GM12878 (cell line): ENCODE results near the gene ISLR2. TPM values are rescaled to one million over a fixed set of nuclear protein-coding genes. Genes with fewer than 3 reads are reported as not detected.

ENCODE experiments used
- ATAC-seq: fragments of 200-7000 bp; cut with Tn5 transposase; 3 replicates; pipeline ENCODE4 v1.9.1; 2020; ENCODE audit warnings: mild to moderate bottlenecking, moderate library complexity
- BruUV-seq: library from RNA; stranded (reverse); fragments of 400-500 nt; replicated peaks from 2 replicates; lab custom pipeline; 2021; lab: Mats Ljungman, UMichigan
- CTCF ChIA-PET: fragments of 300-600 bp; sonication (Branson Sonifier 250); formaldehyde crosslinking; extraction: SDS; loops from one replicate; lab custom pipeline; 2021; ENCODE audit warnings: inconsistent platforms; lab: Yijun Ruan, JAX
- POLR2A ChIA-PET: fragments of 350-600 bp; formaldehyde crosslinking; extraction: SDS; loops from one replicate; lab custom pipeline; 2021; ENCODE audit warnings: inconsistent platforms; lab: Charles Lee
- RAD21 ChIA-PET: fragments of 300-600 bp; sonication (Branson Sonifier 250); formaldehyde crosslinking; loops from one replicate; lab custom pipeline; 2023; ENCODE audit warnings: antibody characterized with exemption; ENCODE audit not compliant: unreplicated experiment; lab: Charles Lee
- SMC1A ChIA-PET: fragments of 300-600 bp; sonication (Branson Sonifier 250); formaldehyde crosslinking; loops from one replicate; lab custom pipeline; 2023; ENCODE audit not compliant: unreplicated experiment, uncharacterized antibody; lab: Charles Lee
- DNase-seq: peaks from one replicate; pipeline ENCODE4 v3.0.0-alpha.2; 2011; ENCODE audit warnings: low read depth, low spot score
- FAIRE-seq: peaks from 3 replicates; lab custom pipeline; 2011; peaks lifted over from hg19 to GRCh38; lab: Jason Lieb, UNC
- H2AFZ ChIP-seq: 2 replicates; pipeline ENCODE4 v1.6.0; 2011; ENCODE audit warnings: low read depth, low read length, control low read depth; ENCODE audit not compliant: control insufficient read depth
- H3K27ac ChIP-seq: 2 replicates; pipeline ENCODE4 v1.5.1; 2011; ENCODE audit warnings: control low read depth; ENCODE audit not compliant: control insufficient read depth, insufficient read depth
- H3K27me3 ChIP-seq, 2 experiments: replicated peaks in 1 of 2; 2 replicates each; pipeline versions ENCODE4 v1.6.0 to v1.6.1; 2011; ENCODE audit warnings: low read length in 1 of 2; ENCODE audit not compliant: control insufficient read depth in 2 of 2, insufficient read depth in 2 of 2
- H3K36me3 ChIP-seq, 2 experiments: 2 replicates each; pipeline ENCODE4 v1.5.1; 2011; ENCODE audit warnings: low read length in 1 of 2; ENCODE audit not compliant: control insufficient read depth in 2 of 2, insufficient read depth in 2 of 2
- H3K4me1 ChIP-seq: 2 replicates; pipeline ENCODE4 v1.6.1; 2011; ENCODE audit warnings: mild to moderate bottlenecking, low read length, moderate library complexity, mixed read lengths; ENCODE audit not compliant: control insufficient read depth, insufficient read depth
- H3K4me2 ChIP-seq: 2 replicates; pipeline ENCODE4 v1.6.0; 2011; ENCODE audit warnings: control low read depth; ENCODE audit not compliant: control insufficient read depth, insufficient read depth
- H3K4me3 ChIP-seq: fragments of 200-600 bp; sonication (generic); 2 replicates; pipeline ENCODE4 v1.5.1; 2016
- H3K79me2 ChIP-seq: 2 replicates; pipeline ENCODE4 v1.6.0; 2011; ENCODE audit warnings: low read length; ENCODE audit not compliant: control insufficient read depth, insufficient read depth
- H3K9ac ChIP-seq: 2 replicates; pipeline ENCODE4 v1.8.0; 2011; ENCODE audit warnings: low read length, control low read depth, mixed read lengths; ENCODE audit not compliant: control insufficient read depth, insufficient read depth
- H3K9me3 ChIP-seq: replicated peaks from 3 replicates; pipeline ENCODE4 v1.5.1; 2011; ENCODE audit warnings: mild to moderate bottlenecking, low read length; ENCODE audit not compliant: control insufficient read depth, insufficient read depth
- H4K20me1 ChIP-seq: 2 replicates; pipeline ENCODE4 v1.6.0; 2011; ENCODE audit not compliant: control insufficient read depth, insufficient read depth
- EED ChIP-seq: sonication (generic); IDR thresholded peaks from 2 replicates; pipeline ENCODE4 v1.6.1; 2016; ENCODE audit warnings: antibody characterized with exemption, low read depth
- TCF12 ChIP-seq: IDR thresholded peaks from 2 replicates; pipeline ENCODE4 v1.6.1; 2011; ENCODE audit warnings: low read depth, mild to moderate bottlenecking, low read length
- ZNF622 ChIP-seq: fragments of 450-650 bp; IDR thresholded peaks from 2 replicates; pipeline ENCODE4 v1.6.1; 2017; ENCODE audit warnings: mild to moderate bottlenecking, inconsistent platforms
- WGBS: methylation state at CpG from one replicate; pipeline ENCODE4 v1.1.6; 2016; ENCODE audit warnings: low lambda C conversion rate; ENCODE audit not compliant: insufficient replicate concordance, insufficient coverage; ENCODE audit errors: missing lambda C conversion rate; 5-methylcytosine and 5-hydroxymethylcytosine counted together
- in situ Hi-C: fragments of 300-500 bp; cut with MboI; formaldehyde crosslinking; loops from 9 replicates; pipeline ENCODE4 v1.14.3; 2018; ENCODE audit warnings: mixed read lengths
- intact Hi-C: fragments of 100-400 bp; cut with micrococcal nuclease; formaldehyde crosslinking; loops from one replicate; pipeline ENCODE4 v1.14.2; 2022; ENCODE audit not compliant: unreplicated experiment
- polyA plus RNA-seq, 11 experiments: library from polyadenylated mRNA; depleted of rRNA in 4 of 11; unstranded in 6 of 11; stranded (reverse) in 5 of 11; fragments of >200 nt; fragmentation: Nextera tagmentation in 4 of 11; fragmentation: Illumina TruSeq in 1 of 11; extraction: Ambion mirVana in 4 of 11; extraction: Trizol in 1 of 11; gene quantifications; 1 replicate in 1 of 11; 2 replicates in 10 of 11; pipeline versions ENCODE4 v1.2.1 to v1.2.3, GENCODE V29; 2011 to 2016; ENCODE audit warnings: inconsistent platforms in 2 of 11, missing spikeins in 2 of 11, low read depth in 1 of 11
- total RNA-seq, 4 experiments: library from RNA; depleted of rRNA in 3 of 4; stranded (reverse); fragments of >200 nt in 3 of 4; fragmentation: Illumina TruSeq in 1 of 4; extraction: Trizol in 1 of 4; gene quantifications; 2 replicates each; pipeline versions ENCODE4 v1.2.1 to v1.2.3, GENCODE V29; 2013 to 2021

Gene ISLR2
- total and polyA plus RNA-seq, 10 of the 15 experiments (the other 5 are each of a cell fraction or from before 2014, with no cell fraction given): 0.04 to 0.21 (median 0.07) TPM; not detected in 4

DNA sequence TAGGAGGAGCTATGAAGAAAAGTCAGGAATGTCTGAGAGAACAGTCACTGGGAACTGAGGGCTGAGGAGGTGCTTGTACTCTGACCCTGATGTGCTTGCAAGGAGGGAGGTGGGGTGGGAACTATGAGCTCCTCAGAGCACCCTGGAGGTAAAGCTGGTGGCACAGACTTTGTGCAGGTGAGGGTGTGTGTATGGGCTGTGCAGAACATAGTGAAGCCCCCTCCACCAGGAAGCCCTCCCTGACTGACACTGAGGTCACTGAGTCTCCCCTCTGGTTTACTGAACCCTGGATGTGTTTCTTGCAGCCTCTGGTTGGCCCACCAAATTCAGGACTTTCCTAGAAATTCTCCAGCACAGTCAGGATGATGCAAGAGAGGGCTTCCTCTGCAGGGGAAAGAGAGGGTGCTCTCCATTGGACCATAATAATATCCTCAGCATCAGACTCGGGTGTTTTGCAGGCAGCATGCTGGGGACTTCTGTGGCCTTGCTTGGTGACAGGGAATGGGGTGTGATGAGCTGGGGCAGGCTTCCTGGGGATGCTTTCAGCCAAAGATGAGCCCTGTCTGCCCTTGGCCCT, 41.7 kb downstream of the ISLR2 start (continued):
- TF ChIP-seq ZNF622: no peak

DNA sequence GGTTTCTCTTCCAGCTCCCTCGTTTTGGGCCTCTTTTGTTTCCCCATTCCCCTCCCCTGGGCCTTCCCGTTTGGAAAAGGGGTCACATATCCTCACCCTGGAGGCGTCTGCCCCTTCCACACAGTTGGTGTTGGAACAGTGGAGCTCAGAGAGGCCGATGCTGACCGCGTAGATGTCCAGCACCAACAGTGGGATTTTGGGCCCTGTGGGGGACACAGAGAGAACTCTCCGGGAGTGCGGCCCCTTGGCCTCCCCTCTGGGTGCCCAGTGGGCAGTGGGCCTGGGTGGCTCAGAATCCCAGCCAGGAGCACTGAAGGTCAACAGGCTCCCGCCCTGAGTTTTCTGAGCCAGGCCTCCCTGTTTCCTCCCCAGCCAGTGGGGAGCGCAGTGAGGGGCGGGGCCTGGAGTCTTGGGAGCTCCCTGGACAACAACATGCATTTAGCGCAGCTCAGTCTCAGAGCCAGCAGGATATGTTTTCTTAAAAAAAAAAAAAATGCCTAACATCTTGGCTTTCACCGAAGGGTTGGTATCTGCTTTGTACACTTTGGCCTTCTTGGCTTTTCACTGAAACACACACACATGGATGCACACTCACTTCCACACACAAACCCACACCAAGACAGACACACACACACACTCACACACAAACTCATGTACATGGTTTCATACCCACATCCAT, 42.5 kb downstream of the ISLR2 start:
- no peak overlapping the region for H3K27ac ChIP-seq
- TF ChIP-seq TCF12: no peak
- peak; percentile 30; the same call in 1 of the 2 replicates for TF ChIP-seq EED
- intact Hi-C loops (no loop called here), in situ Hi-C loops (no loop called here)
- H4K20me1 ChIP-seq: no peaks in the 10 kb centered on the region
- H3K4me3 ChIP-seq: no peak overlapping the region
- CTCF ChIA-PET: interaction anchor here (0.9 to 1.1 kb wide), 2 partner anchors 11 to 15 kb away, joined by 3 read pairs; no protein-coding TSS in a partner anchor
- H3K9ac ChIP-seq: no peak overlapping the region; the same call in 1 of the 2 replicates
- no peak for ATAC-seq
- BruUV-seq: no TSS peak
- H3K36me3 ChIP-seq: no peaks in the 10 kb centered on the region
- H3K79me2 ChIP-seq: no peaks in the 10 kb centered on the region
- DNase-seq: no peak
- peak overlapping the region; percentile 23; the same call in 1 of the 2 replicates for H2AFZ ChIP-seq
- POLR2A ChIA-PET: no interaction called here
- peaks cover 15% of the 10 kb centered on the region for H3K4me1 ChIP-seq
- WGBS: 75% methylated on average over 13 of the region's 13 CpGs
- FAIRE-seq: peak; percentile 13
- H3K27me3 ChIP-seq: no peaks in the 10 kb centered on the region
- no peak overlapping the region for H3K4me2 ChIP-seq
- RAD21 ChIA-PET: no interaction called here
- H3K9me3 ChIP-seq: no peaks in the 10 kb centered on the region
- SMC1A ChIA-PET: no interaction called here
